SJCRH30 (cell line): ENCODE measurements around the gene PERCC1. TPM values are rescaled to one million over a fixed set of nuclear protein-coding genes. Genes with fewer than 3 reads are reported as not detected.

Experiments
- DNase-seq, 2 experiments: peaks; one replicate each; pipeline ENCODE4 v3.0.0-alpha.2; 2015 to 2020
- H3K27ac ChIP-seq: fragments of 250-450 bp; sonication (Bioruptor Pico); 2 replicates; pipeline ENCODE4 v1.5.1; 2020; ENCODE audit warnings: mild to moderate bottlenecking, moderate library complexity
- H3K27me3 ChIP-seq: fragments of 250-450 bp; sonication (Bioruptor Pico); 2 replicates; pipeline ENCODE4 v1.5.1; 2020; ENCODE audit warnings: mild to moderate bottlenecking, moderate library complexity
- H3K36me3 ChIP-seq: fragments of 250-450 bp; sonication (Bioruptor Pico); 2 replicates; pipeline ENCODE4 v1.5.1; 2020; ENCODE audit warnings: mild to moderate bottlenecking, moderate library complexity
- H3K4me1 ChIP-seq: fragments of 250-450 bp; sonication (Bioruptor Pico); 2 replicates; pipeline ENCODE4 v1.5.1; 2020; ENCODE audit warnings: mild to moderate bottlenecking, moderate library complexity
- H3K4me3 ChIP-seq: fragments of 250-450 bp; sonication (Bioruptor Pico); 2 replicates; pipeline ENCODE4 v1.5.1; 2020; ENCODE audit warnings: mild to moderate bottlenecking, moderate library complexity
- H3K9me3 ChIP-seq: fragments of 250-450 bp; sonication (Bioruptor Pico); replicated peaks from 2 replicates; pipeline ENCODE4 v1.5.1; 2020; ENCODE audit warnings: mild to moderate bottlenecking, moderate library complexity
- total RNA-seq: library from RNA; depleted of rRNA; stranded (reverse); fragments of >200 nt; shearing (Covaris generic); gene quantifications from 2 replicates; pipeline ENCODE4 v1.2.3, GENCODE V29; 2014; rRNA removed

PERCC1 gene
- total RNA-seq: 111 and 114 TPM in 2 replicates

DNA sequence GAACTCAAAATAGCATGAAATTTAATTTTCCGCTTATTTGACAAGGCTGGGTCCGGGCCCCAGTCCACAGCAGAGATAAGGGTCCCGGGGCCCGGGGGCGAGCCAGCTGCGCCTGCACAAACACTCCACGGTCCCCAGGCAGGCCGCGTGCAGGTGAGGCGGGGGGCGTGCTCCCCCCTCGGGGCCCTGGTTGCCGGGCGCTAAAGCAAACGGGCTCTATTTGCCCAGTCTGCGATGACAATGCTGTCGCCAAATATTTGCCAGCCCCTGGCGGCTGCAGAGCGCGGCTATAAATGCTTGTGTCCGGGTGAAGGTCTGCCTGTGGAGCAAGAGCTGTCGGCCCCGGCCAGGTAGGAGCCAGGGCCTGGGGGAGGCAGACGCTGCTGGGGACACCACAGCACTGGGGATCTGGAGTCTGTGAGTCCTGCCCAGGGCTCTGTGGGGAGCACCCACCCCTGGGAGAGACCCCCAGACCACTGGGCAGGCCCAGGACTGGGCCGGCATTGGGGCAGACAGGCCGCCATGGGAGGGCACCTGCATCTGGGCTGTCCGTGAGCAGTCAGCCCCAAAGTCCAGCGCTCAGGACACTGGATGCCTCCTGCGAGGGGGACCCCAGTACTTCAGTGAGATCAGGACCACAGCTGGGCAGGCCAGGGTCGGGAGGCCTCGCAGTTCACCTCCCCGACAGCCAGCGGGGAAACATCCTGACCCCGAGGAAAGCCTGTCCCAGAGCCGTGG, at the start of gene PERCC1:
Gene PERCC1, plus strand, starts transcription at position 320 of the 738 bp plus-strand sequence. CDS start 1,516 bp downstream, outside the sequence.
- H3K27ac ChIP-seq: peak within 1 kb of the TSS; percentile 99
- H3K4me1 ChIP-seq: peaks cover 51% of the 10 kb centered on the region
- H3K4me3 ChIP-seq: peak within 1 kb of the TSS; percentile 70
- peaks cover 16% of the 10 kb centered on the region for H3K36me3 ChIP-seq
- no peaks in the 10 kb centered on the region for H3K9me3 ChIP-seq
- DNase-seq: peak; percentile 94 to 95
- H3K27me3 ChIP-seq: no peaks in the 10 kb centered on the region

DNA sequence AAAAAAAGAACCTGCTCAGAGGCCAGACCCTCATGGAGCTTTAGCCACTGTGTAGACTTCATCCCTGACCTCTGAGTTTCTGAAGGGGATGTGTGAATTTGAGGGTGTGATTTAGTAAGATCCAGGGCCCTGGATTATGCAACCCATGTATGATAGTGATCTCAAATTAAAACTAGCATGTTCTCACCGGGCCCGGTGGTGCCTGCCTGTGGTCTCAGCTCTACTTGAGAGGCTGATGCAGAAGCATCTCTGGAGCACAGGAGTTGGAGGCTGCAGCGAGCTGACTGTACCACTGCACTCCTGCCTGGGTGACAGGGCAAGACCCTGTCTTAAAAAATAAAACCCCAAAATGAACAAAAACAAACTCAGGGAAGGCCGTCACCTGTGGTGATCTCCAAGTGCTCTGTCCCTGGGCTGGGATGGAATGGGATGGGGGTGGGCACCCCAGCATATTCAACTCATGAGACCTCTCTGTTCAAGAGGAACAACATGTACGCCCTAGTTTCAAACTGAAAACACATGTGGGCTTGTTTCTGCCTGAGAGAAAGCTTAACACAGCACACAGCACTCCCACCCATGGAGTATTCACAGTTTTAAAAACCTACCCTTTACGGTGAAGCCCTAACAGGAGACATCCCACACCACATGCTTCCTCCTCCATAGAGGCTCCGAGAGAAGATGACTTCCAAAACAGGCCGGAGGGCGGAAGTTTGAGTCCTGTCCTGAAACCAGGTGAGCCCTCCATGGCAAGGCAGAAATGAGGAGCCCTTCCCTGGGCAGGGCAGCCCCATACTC, 49.1 kb upstream of the PERCC1 start:
- H3K36me3 ChIP-seq: no peaks in the 10 kb centered on the region

DNA sequence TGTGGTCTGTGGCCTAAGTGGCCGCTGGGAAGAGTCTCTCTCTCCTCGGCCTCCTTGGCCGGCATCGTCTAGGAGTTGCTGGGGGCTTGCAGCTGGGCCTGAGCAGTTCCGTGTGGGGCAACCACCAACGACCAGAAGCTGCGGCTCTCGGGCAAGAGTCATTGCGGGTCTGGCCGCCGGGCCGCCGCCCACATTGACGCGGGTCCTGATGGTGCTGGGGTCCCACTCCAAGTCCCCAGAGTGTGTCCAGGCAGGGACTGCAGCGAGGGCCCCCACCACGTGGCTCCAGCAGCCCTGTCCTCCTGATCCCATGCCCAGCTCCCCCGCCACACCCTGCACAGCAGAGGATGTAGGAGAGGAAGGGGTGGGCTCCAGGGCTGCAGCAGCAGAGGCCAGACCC, 47.3 kb upstream of the PERCC1 start:
- no peaks in the 10 kb centered on the region for H3K36me3 ChIP-seq
- no peak overlapping the region for H3K27ac ChIP-seq
- H3K27me3 ChIP-seq: no peaks in the 10 kb centered on the region
- no peak for DNase-seq
- H3K9me3 ChIP-seq: no peaks in the 10 kb centered on the region
- no peak overlapping the region for H3K4me3 ChIP-seq
- no peaks in the 10 kb centered on the region for H3K4me1 ChIP-seq

More for the DNA sequence above, 49.1 kb upstream of the PERCC1 start:
- no peaks in the 10 kb centered on the region for H3K4me1 ChIP-seq
- no peaks in the 10 kb centered on the region for H3K9me3 ChIP-seq
- no peaks in the 10 kb centered on the region for H3K27me3 ChIP-seq
- H3K4me3 ChIP-seq: no peak overlapping the region
- no peak overlapping the region for H3K27ac ChIP-seq
- no peak for DNase-seq

DNA sequence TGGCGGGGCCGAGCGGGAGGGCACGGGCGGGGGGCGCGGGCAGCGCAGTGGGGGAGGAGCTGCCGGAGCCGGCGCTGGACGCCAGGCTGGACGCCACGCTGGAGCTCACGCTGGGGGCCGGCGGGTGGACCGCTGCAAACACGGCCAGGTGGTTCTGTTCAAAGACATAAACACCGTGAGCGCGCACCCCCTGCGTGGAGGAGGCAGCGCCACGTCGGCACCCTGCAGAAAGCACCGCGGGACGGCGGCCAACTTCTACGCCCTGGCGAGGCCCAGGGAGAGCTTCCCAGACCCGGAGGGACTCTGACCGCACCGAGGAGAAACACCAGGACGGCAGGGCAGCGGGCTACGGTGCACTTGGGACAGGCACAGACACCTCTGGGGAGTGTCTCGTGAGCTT, 45.6 kb upstream of the PERCC1 start:
- Histone ChIP-seq H3K36me3 (no peaks in the 10 kb centered on the region), H3K4me1 (no peaks in the 10 kb centered on the region), H3K4me3 (no peak overlapping the region), H3K27ac (no peak overlapping the region), H3K27me3 (no peaks in the 10 kb centered on the region), H3K9me3 (no peaks in the 10 kb centered on the region)
- no peak for DNase-seq

DNA sequence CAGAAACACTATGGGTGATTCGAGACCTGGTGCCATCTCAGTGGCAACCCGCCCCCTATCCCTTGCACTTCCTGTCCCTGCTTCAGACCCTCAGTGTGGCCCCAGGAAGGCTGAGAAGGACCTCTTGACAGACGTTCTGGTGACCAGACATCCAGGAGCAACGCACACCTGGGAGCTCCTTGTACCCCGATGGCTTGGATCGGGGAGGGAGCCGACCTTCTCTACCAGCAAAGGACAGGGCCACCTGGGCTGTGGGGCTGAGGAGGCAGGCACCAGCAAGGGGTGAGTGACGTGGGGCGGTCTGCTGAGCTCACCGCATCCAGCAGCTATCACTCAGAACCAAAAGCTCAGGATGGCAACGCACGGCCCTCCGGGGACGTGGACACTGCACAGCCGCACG, 43.5 kb upstream of the PERCC1 start:
- Histone ChIP-seq H3K36me3 (no peaks in the 10 kb centered on the region), H3K4me3 (no peak overlapping the region), H3K9me3 (no peaks in the 10 kb centered on the region), H3K27me3 (no peaks in the 10 kb centered on the region), H3K4me1 (no peaks in the 10 kb centered on the region), H3K27ac (no peak overlapping the region)
- DNase-seq: no peak

DNA sequence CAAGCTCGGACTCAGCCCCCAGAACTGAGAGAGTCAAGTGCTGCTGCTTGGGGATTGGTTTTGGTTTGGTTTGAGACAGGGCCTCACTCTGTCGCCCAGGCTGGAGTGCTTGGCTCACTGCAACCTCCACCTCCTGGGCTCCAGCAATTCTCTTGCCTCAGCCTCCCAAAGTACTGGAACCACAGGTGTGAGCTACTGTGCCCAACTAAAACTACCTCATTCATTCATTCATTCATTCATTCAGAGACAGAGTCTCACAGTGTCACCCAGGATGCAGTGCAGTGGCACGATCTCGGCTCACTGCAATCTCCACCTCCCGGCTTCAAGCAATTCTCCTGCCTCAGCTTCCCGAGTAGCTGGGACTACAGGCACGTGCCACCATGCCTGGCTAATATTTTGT, 41.1 kb upstream of the PERCC1 start:
- H3K9me3 ChIP-seq: no peaks in the 10 kb centered on the region
- DNase-seq: no peak
- H3K27me3 ChIP-seq: no peaks in the 10 kb centered on the region
- H3K36me3 ChIP-seq: no peaks in the 10 kb centered on the region
- no peaks in the 10 kb centered on the region for H3K4me1 ChIP-seq
- H3K4me3 ChIP-seq: no peak overlapping the region
- no peak overlapping the region for H3K27ac ChIP-seq

DNA sequence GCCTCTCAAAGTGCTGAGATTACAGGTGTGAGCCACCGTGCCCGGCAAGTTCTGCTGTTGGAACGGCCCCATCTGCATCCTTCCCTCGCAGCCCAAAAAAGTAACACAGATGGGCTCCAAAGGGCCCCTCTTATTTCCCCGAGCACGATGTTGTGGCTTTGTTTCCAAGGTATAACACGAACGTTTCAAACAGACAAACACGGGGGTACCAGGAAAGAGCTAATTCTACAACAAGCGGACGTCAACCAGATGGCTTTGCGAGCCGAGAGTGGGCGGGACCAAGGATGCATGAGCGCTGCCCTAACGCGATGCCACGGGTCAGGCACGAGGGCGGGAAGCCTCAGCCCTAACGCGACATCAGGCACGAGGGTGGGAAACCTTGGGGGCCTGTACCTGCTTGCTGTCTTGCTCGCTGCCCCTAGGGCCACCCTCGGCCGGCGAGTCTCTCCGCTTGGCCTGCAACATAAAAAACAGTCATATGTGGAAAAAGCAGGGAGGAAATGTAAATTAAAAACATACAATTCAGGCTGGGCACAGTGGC, 40.6 kb upstream of the PERCC1 start:
- Histone ChIP-seq H3K27me3 (no peaks in the 10 kb centered on the region), H3K36me3 (no peaks in the 10 kb centered on the region), H3K27ac (no peak overlapping the region), H3K9me3 (no peaks in the 10 kb centered on the region), H3K4me1 (no peaks in the 10 kb centered on the region), H3K4me3 (no peak overlapping the region)
- DNase-seq: no peak

DNA sequence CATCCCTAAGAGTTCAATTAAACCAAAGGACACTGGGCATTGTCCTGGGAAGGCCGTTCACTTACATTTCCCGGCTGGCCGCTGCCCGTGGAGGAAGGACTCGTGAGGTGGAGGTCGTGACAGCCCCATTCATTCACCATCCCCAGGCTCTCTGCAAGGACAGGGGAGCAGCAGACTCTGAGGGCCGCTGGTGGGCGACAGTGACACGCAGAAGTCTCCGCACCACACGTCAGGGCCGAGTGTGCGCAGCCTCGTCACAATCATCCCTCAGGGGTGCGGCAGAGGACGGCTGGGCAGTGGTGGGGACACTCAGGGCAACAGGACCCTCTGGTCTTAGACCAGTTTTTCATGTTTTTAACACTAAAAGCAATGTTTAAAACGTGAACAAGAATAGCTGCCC, 38.1 kb upstream of the PERCC1 start:
- no peaks in the 10 kb centered on the region for H3K4me1 ChIP-seq
- H3K36me3 ChIP-seq: no peaks in the 10 kb centered on the region
- no peaks in the 10 kb centered on the region for H3K27me3 ChIP-seq
- H3K27ac ChIP-seq: no peak overlapping the region
- DNase-seq: no peak
- no peak overlapping the region for H3K4me3 ChIP-seq
- no peaks in the 10 kb centered on the region for H3K9me3 ChIP-seq

DNA sequence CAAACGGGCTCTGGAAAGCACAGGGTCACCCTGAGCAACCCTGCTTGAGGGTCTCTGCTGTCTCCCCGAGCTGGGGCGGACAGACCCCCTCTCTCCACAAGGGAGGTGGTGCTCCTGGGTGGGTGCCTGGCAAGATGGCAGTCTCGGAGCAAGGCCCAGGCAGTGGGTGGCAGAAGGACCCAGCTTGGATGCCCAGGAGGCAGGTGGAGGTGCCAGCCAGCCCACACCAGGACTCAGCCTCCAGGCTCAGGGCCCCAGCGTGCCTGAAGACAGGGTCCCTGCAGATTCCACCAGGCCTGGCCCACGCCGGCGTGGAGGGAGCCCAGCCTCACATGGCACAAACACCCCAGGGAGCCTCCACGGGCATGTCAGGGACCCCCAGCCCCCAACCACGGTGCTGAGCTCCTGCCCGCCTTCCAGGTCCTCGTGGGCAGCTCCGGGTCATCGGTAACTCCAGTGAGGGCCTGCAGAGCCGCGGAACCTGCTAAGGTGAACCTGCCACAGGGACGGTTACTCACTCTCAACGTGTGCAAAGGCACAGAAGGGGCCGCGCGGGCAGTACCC, 37.2 kb upstream of the PERCC1 start:
- H3K27ac ChIP-seq: no peak overlapping the region
- no peak for DNase-seq
- H3K9me3 ChIP-seq: no peaks in the 10 kb centered on the region
- no peaks in the 10 kb centered on the region for H3K36me3 ChIP-seq
- no peaks in the 10 kb centered on the region for H3K4me1 ChIP-seq
- no peak overlapping the region for H3K4me3 ChIP-seq
- no peaks in the 10 kb centered on the region for H3K27me3 ChIP-seq

DNA sequence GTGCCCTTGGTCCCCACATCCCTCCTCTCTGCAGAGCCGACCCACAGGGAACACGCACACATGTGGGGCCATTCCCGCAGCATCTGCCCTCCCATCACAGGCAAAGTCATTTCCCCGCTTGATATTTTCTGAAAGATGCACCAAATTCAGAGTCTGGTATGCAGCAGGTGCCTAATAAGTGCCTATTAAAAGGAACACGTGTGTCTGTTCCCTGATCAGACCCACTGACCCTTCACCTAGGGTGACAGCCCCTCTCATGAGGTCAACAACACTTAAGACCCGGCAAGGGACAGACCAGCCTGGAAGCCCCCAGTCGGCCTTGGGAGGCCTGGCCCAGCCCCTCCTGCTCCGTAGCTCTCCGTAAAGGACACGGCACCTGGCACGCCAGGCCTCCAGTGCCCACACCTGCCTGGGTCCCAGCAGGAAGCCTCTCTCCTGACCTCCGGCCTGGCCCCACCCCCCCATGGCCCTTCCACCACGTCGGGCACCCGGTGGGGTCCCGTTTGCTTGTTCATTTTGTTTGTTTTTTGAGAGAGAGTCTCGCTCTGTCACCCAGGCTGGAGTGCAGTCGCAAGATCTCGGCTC, 36.4 kb upstream of the PERCC1 start:
- Histone ChIP-seq H3K4me3 (no peak overlapping the region), H3K27ac (no peak overlapping the region), H3K27me3 (no peaks in the 10 kb centered on the region), H3K9me3 (no peaks in the 10 kb centered on the region), H3K4me1 (no peaks in the 10 kb centered on the region), H3K36me3 (no peaks in the 10 kb centered on the region)
- DNase-seq: no peak

DNA sequence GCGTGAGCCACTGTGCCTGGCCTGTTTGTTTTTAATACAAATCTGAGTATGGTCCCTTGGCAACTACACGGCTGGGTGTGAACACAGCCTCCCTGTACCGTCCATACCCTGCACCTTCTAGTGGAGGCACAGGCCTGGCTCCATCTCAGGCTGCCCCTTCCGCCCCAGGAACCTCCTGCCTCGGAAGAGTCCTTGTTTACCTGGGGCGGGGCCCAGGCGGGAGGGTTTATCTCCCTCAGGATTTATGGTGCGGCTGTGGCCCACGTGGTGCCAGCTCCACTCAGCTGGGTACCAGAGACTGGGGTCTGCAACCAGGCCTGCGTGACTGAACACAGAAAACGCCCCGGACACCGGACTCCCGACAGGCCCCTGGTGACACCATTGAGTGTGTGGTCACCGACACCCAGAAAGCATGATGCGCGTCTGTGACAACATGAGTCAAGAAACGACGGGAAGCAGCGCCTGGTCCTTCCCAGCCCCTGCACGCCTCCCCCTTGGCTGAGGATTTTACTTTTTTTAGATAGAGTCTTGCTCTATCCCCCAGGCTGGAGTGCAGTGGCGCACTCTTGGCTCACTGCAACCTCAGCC, 35.3 kb upstream of the PERCC1 start:
- Histone ChIP-seq H3K36me3 (no peaks in the 10 kb centered on the region), H3K27ac (no peak overlapping the region), H3K9me3 (no peaks in the 10 kb centered on the region), H3K27me3 (no peaks in the 10 kb centered on the region), H3K4me1 (no peaks in the 10 kb centered on the region), H3K4me3 (no peak overlapping the region)
- DNase-seq: no peak

DNA sequence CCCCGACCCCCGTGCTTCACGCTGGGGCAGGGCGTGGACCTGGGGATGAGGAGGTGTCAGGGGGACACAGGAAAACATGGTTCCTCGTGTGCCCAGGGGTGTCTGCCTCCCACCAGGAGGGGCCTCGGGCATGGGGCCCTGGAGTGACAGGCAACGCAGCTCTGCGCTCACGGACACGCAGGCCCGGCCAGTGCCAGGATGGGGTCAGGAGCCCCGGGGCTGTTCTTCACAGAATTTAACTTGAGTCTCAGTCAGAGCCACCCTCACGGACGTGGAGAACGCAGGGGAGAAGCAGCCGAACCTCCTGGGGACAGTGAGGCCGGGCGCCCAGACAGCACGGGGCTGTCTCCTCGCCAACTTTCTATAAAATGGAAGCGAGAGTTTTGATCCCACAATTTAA, 33.1 kb upstream of the PERCC1 start:
- Histone ChIP-seq H3K27ac (no peak overlapping the region), H3K9me3 (no peaks in the 10 kb centered on the region), H3K4me3 (no peak overlapping the region), H3K27me3 (no peaks in the 10 kb centered on the region), H3K4me1 (no peaks in the 10 kb centered on the region), H3K36me3 (no peaks in the 10 kb centered on the region)
- no peak for DNase-seq

DNA sequence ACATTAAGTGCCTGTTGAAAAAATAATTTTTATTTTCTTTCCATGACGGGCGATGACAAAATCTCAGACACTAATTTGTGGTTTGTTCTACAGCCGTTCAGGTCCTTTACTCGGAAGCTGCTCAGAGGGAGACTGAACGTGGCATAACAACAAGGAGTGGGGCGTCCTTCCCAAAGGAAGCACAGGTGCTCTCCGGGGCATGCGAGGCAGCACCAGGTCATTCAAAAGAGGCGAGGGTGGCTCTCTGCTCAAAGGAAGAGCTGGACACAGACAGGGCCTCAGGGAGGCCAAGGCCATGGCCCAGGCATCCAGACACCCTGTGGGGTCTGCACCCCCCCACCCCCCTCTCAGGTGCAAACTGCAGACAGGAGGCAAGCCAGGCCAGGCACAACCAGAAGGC, 32.5 kb upstream of the PERCC1 start:
- no peaks in the 10 kb centered on the region for H3K9me3 ChIP-seq
- no peaks in the 10 kb centered on the region for H3K27me3 ChIP-seq
- no peak overlapping the region for H3K27ac ChIP-seq
- H3K36me3 ChIP-seq: no peaks in the 10 kb centered on the region
- DNase-seq: no peak
- no peak overlapping the region for H3K4me3 ChIP-seq
- H3K4me1 ChIP-seq: no peaks in the 10 kb centered on the region

DNA sequence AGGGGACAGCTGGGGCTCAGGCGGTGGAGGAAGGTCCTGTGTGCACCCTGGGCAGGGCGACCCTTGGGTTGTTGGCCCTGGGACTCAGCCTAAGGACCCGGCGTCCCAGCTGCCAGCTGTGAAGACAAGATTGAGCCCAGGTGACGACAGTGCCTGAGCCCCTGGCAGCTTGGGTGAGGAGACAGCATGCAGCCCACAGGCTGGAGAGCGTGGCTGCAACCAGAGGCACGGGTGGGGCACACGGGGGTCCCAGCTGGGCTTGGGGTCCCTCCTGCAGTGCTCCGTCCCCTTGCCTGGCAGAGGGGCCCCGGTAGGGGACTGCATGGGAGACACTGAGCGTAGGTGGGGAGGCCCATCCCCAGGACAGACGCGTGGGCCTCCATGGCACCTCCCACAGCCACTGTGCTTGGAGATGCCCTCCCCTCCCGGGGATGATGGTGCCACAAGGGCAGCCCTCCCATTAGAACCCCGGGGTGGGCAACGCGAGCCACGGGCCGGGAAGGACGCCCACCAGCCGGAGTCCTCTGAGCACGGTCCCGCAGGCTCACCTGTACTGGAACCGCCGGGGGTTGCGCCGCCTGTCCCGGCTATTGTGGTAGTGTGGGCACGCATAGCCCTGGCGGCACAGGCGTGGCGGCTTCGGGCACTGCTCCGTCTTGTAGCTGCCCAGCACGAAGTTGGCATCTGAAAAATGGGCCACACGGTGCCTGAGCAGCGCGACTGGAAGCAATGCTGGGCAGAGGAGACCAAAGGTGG, 31.9 kb upstream of the PERCC1 start:
- Histone ChIP-seq H3K27ac (no peak overlapping the region), H3K27me3 (no peaks in the 10 kb centered on the region), H3K36me3 (no peaks in the 10 kb centered on the region), H3K4me3 (no peak overlapping the region), H3K9me3 (no peaks in the 10 kb centered on the region), H3K4me1 (no peaks in the 10 kb centered on the region)
- no peak for DNase-seq
